Measurements from ENCODE around the gene NMUR1.
"Not testable (repeated sequence)": the region's sequence is repeated elsewhere in the genome, so short reads cannot be mapped to it uniquely, and the experiment has no call there.

The NMUR1 gene

DNA sequence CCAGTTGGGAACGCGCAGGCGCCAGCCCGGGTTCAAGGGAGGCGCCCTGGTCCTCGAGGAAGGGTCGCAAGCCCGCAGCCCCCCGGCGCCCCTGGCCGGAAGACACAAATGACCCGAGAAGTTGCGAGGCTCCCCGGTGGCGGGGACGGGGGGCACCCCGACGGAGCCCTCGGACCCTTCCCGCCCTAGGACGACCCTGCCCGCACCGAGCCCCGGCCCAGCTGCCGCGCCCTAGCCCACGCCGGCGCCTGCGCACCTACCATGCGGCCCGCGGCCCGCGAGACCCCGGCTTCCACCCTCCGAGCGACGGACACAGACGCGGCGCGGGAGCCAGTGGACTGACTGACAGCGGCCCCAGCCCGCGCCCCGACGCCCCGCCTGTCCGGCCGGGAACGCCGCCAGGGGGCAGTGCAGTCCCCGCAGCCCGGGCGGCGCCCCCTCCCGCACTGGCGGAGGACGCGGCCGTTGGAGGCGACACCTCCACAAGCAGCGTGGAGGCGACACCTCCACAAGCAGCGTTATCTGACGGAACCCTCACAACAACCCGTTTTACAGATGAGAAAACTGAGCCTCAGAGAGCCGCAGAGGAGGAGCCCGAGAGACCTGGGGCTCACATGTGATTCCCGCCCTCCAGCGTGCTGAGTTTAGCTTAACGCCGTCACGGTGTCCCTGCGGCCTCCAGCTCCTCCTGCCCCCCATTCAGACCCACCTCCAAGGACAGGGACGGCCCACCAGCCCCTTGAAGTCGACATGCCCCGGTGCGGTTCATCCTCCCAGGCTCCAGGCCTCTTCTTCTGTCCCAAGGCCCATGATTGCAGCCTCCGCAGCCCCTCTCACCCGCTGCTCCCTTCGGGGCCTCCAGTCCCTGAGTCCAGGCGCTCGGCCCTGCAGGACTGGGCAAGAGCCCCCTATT is at the start of gene NMUR1:
TSS of gene NMUR1 (minus strand) at position 347 of the 913 bp plus-strand sequence. CDS start at position 263, 84 bp downstream.
- no peak for DNase-seq (ENCODE audit: low spot score)

DNA sequence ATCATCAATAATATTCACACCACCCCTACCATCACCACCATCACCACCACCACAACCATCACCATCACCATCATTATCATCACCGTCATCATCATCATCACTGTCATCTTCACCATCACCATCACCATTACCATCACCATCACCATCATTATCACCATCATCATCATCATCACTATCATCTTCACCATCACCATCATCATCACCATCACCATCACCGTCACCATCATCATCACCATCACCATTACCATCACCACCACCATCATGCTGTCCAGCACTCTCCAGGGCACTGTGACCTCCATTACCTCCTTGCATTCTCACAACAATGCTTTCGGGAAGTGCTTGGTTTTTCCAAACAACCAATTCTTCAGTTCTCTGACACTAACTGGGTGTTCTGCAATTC is 49.3 kb upstream of the NMUR1 start:
- DNase-seq (ENCODE audit: low spot score), result no peak

DNA sequence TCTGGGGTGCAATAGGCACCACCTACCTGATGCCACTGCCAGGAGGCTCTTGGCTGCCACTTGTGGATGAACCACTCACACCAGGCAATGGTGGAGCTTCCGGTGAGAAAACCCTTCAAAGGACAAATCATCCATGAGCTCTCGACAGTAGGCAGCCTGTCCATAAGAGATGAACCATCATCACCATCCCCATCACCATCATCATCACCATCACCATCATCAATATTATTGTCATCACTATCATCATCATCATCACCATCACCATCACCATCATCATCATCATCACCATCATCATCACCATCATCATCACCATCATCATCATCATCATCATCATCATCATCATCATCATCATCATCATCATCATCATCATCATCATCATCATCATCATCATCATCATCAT is 48.4 kb upstream of the NMUR1 start:
- not testable (repeated sequence) for DNase-seq (ENCODE audit: low spot score)

- no peak for DNase-seq (ENCODE audit: low spot score)
Observed at GRCh38 chr2:231576465-231576864, 46.2 kb upstream of the NMUR1 start.

- no peak for DNase-seq (ENCODE audit: low spot score)
Observed at GRCh38 chr2:231575612-231576256, 45.5 kb upstream of the NMUR1 start.

DNA sequence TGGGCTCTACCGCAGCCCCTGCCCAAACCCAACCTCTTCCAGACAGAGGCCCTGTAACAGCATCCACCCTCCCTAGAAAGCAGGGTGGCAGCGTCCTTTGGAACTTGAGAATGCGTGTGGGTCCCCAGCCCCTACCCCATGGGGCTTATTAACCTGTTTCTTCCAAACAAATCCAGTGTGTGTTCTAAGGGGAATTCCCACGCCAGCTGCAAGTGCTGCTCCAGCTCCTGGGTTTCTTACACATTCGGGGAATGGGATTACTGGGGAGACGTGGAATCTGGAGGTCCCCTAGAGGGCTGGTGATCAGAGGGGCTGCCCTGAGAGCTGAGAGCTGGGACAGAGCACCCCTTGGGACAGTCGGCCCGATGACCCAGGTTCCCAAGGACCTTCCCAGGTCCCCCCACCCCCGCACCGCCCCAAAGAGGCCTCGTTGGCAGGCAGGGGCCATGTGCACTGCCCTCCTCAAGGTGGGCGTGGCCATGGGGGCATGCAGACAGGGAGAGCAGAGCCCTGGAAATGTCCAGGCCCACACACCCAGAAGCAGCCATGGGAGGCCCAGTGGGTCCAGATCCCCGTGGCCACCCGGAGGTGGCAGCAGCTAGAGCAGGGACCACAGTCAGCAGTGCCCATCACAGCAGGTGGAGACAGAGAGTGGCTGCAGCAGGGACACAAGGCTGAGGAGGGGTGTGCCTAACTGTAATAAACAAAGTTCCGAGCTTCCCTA is 43.6 kb upstream of the NMUR1 start:
- no peak for DNase-seq (ENCODE audit: low spot score)

- no peak for DNase-seq (ENCODE audit: low spot score)
Observed at GRCh38 chr2:231573096-231573495, 42.9 kb upstream of the NMUR1 start.

GRCh38 chr2:231571661-231572191 is 41.5 kb upstream of the NMUR1 start:
- DNase-seq (ENCODE audit: low spot score), result no peak

DNA sequence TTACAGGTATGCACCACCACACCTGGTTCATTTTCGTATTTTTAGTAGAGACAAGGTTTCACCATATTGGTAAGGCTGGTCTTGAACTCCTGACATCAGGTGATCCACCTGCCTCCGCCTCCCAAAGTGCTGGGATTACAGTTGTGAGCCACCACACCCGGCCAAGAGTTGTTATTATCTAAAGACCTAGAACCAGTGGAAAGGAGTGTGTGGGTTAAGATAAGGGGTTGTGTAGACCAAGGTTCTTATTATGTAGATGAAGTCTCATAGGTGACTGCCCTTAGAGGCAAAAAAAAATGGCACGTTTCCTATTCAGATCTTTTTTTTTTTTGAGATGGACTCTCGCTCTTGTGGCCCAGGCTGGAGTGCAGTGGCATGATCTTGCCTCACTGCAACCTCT is 40.7 kb upstream of the NMUR1 start:
- DNase-seq (ENCODE audit: low spot score), result not testable (repeated sequence)

DNA sequence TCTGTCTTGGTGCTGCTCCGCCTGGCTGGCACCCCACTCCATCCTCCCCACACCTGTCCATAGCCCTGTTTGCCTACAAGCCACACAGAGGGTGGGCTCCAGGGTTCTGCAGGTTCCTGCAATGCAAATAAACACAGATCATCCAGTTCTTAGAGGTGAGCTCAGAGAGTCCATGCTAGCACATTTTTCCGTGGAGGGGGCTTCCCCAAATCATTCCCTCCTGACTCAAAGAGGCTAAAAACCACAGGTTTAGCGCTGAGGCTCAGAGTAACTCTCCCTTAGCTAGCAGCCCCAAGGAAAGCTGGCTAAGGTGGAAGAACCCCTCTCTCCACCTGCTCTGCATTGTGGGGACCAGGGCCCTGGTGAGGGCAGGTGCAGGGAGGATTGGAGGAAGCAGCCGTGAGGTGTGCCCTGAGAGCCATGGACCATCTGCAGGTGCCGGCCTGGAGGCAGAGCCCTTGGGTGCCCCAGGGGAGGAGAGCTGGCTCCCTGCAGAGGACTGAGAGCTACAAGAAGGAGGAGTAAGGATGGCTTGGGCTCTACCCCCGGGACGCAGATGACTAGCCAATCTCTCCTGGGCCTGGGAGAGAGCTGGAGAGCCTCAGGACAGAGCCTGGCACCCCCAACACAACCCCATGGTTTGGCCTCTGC is 38.7 kb upstream of the NMUR1 start:
- no peak for DNase-seq (ENCODE audit: low spot score)

DNA sequence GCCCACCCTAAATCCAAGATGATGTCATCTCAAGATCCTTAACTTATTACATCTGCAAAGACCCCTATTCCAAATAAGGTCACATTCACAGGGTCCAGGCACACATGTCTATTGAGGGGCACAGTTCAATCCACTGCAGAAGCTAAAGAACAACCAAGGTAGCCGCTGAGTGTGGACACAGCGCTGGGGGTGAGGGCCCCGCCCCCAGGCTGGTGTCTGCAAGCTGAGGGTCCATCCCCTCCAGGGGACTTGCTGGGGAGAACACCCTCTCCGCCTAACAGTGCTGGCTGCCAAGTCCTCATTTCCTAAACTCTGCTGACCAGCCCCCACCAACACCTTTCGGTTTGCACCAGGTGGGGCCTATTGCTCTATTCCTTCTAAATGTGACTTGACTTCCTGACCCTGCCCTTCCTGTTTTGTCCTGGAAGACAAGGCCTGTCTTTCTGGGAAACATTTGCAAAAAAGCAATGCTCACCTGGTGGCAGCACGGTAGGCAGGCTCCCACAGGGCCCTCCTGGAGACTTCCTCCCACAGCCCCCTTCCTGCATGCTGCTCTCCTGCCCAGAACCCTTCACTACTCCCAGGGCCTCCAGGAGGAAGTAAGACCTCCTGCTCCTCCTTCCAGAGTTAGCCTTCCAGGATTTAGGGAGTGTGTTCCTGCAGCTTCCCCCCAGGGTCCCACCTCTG is 38.0 kb upstream of the NMUR1 start:
- DNase-seq (ENCODE audit: low spot score), result no peak

GRCh38 chr2:231567159-231567558 is 36.9 kb upstream of the NMUR1 start:
- no peak for DNase-seq (ENCODE audit: low spot score)

GRCh38 chr2:231565887-231566594 is 35.8 kb upstream of the NMUR1 start:
- no peak for DNase-seq (ENCODE audit: low spot score)

GRCh38 chr2:231563378-231563961 is 33.2 kb upstream of the NMUR1 start:
- DNase-seq (ENCODE audit: low spot score), result peak; percentile 55

DNA sequence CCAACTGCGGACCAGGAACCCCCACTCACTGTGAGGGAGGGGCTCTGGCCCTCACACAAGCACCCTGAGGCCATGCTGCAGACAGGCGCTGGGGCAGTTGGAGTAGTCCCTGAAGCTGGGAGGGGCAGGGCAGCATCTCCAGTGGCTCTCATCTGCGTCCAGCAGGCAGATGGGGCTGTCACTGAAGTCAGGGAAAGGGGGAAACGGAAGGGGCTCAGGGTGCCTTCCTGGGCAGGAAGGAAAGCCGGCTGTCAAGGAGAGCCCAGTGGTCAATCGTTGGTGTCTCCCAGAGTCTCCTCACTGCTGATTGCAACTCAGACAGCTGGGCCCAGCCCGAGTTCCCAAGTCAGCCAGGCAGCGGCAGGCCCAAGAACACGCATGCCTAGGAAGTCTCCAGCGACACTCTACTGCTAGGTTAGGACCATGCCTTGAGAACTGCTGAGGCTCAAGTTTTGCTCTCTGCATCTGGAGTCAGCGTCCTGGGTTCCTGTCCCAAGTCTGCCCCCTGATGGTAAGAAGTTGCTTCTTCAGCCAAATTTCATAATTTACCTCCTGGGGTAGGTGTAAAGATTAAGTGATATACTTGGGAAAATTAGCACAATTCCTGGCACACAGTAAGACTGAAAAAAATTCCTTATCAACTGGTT is 27.4 kb upstream of the NMUR1 start:
- peak; percentile 61 for DNase-seq (ENCODE audit: low spot score)

DNA sequence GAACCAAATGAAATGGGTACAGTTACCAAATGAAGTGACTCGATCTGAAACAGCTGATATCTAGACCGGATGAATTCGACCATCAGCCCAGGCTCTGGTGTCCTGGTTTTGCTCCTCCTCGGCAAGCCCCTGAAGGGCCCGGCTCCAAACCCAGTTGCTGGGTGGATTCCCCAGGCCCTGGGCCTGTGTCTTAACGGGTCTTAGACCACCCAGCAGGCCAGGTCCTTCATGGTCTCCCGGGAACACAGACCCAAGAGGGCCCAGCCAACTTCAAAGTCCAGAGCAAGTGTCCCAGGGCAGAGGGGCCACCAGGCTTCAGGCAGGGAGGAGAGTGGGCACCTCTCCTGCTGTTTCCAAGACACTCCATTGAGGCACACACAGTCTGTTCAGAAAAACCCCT is 26.7 kb upstream of the NMUR1 start:
- no peak for DNase-seq (ENCODE audit: low spot score)

- DNase-seq (ENCODE audit: low spot score), result not testable (repeated sequence)
Observed at GRCh38 chr2:231556496-231556895, 26.3 kb upstream of the NMUR1 start.

- DNase-seq (ENCODE audit: low spot score), result no peak
Observed at GRCh38 chr2:231554748-231555545, 24.7 kb upstream of the NMUR1 start.

DNA sequence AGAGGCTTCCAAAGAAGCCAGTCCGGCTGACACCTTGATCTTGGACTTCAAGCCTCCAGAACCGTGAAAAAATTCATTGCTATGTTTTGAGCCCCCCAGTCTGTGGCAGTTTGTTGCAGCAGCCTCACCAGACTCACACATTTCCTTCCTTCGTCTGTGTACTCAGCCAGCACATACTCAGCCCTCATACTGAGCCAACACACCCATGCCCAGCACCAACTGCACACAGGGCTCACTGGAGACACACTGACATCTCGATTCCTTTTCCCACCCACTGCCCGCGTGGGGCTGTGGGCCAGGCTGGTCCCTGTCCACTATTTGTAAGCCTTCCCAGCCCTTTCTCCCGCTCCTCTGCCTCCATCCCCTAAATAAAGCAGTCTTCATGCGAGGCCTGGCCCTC is 24.1 kb upstream of the NMUR1 start:
- DNase-seq (ENCODE audit: low spot score), result no peak
